GM23338 (cell line): ENCODE results near the gene MRAS. TPM values are rescaled to one million over a fixed set of nuclear protein-coding genes. Genes with fewer than 3 reads are reported as not detected.

Experiments
- ATAC-seq: fragments of 200-7000 bp; cut with Tn5 transposase; 3 replicates; pipeline ENCODE4 v1.9.1; 2020
- DNase-seq: peaks from one replicate; pipeline ENCODE4 v3.0.0-alpha.2; 2015; ENCODE audit warnings: low spot score
- H2AFZ ChIP-seq: fragments of 200-600 bp; sonication (generic); 2 replicates; pipeline ENCODE4 v1.8.0; 2016; ENCODE audit warnings: antibody characterized with exemption, mild to moderate bottlenecking, moderate library complexity
- H3F3A ChIP-seq: fragments of 200-600 bp; sonication (generic); replicated peaks from 2 replicates; pipeline ENCODE4 v1.8.0; 2017; ENCODE audit warnings: antibody characterized with exemption, mixed run types, low read depth
- H3K27ac ChIP-seq: fragments of 200-600 bp; sonication (generic); 2 replicates; pipeline ENCODE4 v1.6.1; 2016; ENCODE audit warnings: low read depth
- H3K27me3 ChIP-seq: fragments of 200-600 bp; sonication (generic); 2 replicates; pipeline ENCODE4 v1.8.0; 2016; ENCODE audit warnings: mild to moderate bottlenecking, mixed run types, moderate library complexity; ENCODE audit not compliant: insufficient read depth
- H3K36me3 ChIP-seq: fragments of 200-600 bp; sonication (generic); 2 replicates; pipeline ENCODE4 v1.8.0; 2016; ENCODE audit warnings: mild to moderate bottlenecking; ENCODE audit not compliant: insufficient read depth
- H3K4me1 ChIP-seq: fragments of 200-600 bp; sonication (generic); 2 replicates; pipeline ENCODE4 v1.8.0; 2016; ENCODE audit warnings: mild to moderate bottlenecking, moderate library complexity; ENCODE audit not compliant: insufficient read depth
- H3K4me2 ChIP-seq: fragments of 200-600 bp; sonication (generic); 2 replicates; pipeline ENCODE4 v1.7.1; 2017; ENCODE audit warnings: mixed run types
- H3K4me3 ChIP-seq: fragments of 200-600 bp; sonication (generic); 2 replicates; pipeline ENCODE4 v1.6.1; 2016; ENCODE audit warnings: mixed run types
- H3K79me2 ChIP-seq: fragments of 200-600 bp; sonication (generic); replicated peaks from 2 replicates; pipeline ENCODE4 v1.8.0; 2017; ENCODE audit warnings: mild to moderate bottlenecking; ENCODE audit not compliant: insufficient read depth
- H3K9me2 ChIP-seq: fragments of 200-600 bp; sonication (generic); 2 replicates; pipeline ENCODE4 v1.8.0; 2017; ENCODE audit not compliant: insufficient read depth
- H4K20me1 ChIP-seq: fragments of 200-600 bp; sonication (generic); replicated peaks from 2 replicates; pipeline ENCODE4 v1.8.0; 2017; ENCODE audit warnings: mild to moderate bottlenecking; ENCODE audit not compliant: insufficient read depth
- H3K27ac Mint-ChIP-seq: 2 replicates; pipeline ENCODE4 v1.8.0; 2020; ENCODE audit warnings: inconsistent platforms, mild to moderate bottlenecking, moderate library complexity, mixed read lengths
- H3K27me3 Mint-ChIP-seq: 3 replicates; pipeline ENCODE4 v1.8.0; 2022; ENCODE audit warnings: low read depth, mild to moderate bottlenecking, moderate library complexity, mixed read lengths, inconsistent platforms; ENCODE audit not compliant: insufficient read depth, poor library complexity
- H3K36me3 Mint-ChIP-seq: 3 replicates; pipeline ENCODE4 v1.8.0; 2021; ENCODE audit warnings: low read depth, mild to moderate bottlenecking, inconsistent platforms, moderate library complexity, mixed read lengths
- H3K4me1 Mint-ChIP-seq: 3 replicates; pipeline ENCODE4 v1.8.0; 2020; ENCODE audit warnings: mild to moderate bottlenecking, inconsistent platforms, mixed read lengths
- H3K4me3 Mint-ChIP-seq: 3 replicates; pipeline ENCODE4 v1.8.0; 2021; ENCODE audit warnings: moderate library complexity, mild to moderate bottlenecking, inconsistent platforms, mixed read lengths
- H3K9me3 Mint-ChIP-seq: 3 replicates; pipeline ENCODE4 v1.8.0; 2020; ENCODE audit warnings: moderate library complexity, mild to moderate bottlenecking, inconsistent platforms, mixed read lengths
- ETS1 ChIP-seq: IDR thresholded peaks from 2 replicates; pipeline ENCODE4 v1.6.1; 2016; ENCODE audit warnings: antibody characterized with exemption
- NANOG ChIP-seq: IDR thresholded peaks from 2 replicates; pipeline ENCODE4 v1.6.1; 2016; ENCODE audit warnings: antibody characterized with exemption, borderline replicate concordance
- ZNF331 ChIP-seq: fragments of 250-450 bp; sonication (Bioruptor Pico); IDR thresholded peaks from 2 replicates; pipeline ENCODE4 v1.5.0; 2020; ENCODE audit warnings: low read depth, mild to moderate bottlenecking, moderate library complexity
- ZNF462 ChIP-seq: fragments of 250-450 bp; sonication (Bioruptor Pico); IDR thresholded peaks from 2 replicates; pipeline ENCODE4 v1.5.0; 2020; ENCODE audit warnings: mild to moderate bottlenecking, moderate library complexity
- polyA plus RNA-seq: library from polyadenylated mRNA; unstranded; fragments of >200 nt; fragmentation: Nextera tagmentation; extraction: Ambion mirVana; gene quantifications from 2 replicates; pipeline ENCODE4 v1.2.1, GENCODE V29; 2016
- total RNA-seq: library from RNA; depleted of rRNA; stranded (reverse); fragments of >200 nt; shearing (Covaris generic); gene quantifications from 2 replicates; pipeline ENCODE4 v1.2.3, GENCODE V29; 2014

The MRAS gene
- total and polyA plus RNA-seq, 2 experiments from 2014 or later = 9.1 to 10.2 TPM

- no peak overlapping the region for H2AFZ ChIP-seq
Observed at GRCh38 chr3:138441256-138441655, 92.9 kb downstream of the MRAS start.

More at GRCh38 chr3:138441256-138441655, 92.9 kb downstream of the MRAS start:
- TF ChIP-seq ZNF331 (CRISPR knock-in tag) (no peak), ETS1 (no peak), ZNF462 (CRISPR knock-in tag) (no peak), NANOG (no peak)
- H3K4me2 ChIP-seq = no peak overlapping the region
- H3K36me3 Mint-ChIP-seq = peaks cover under 1% of the 10 kb centered on the region; the same call in 1 of the 3 replicates
- peaks cover 12% of the 10 kb centered on the region for H3K4me1 Mint-ChIP-seq
- H4K20me1 ChIP-seq = peaks cover 5% of the 10 kb centered on the region; the same call in 1 of the 2 replicates
- H3K9me3 Mint-ChIP-seq = no peaks in the 10 kb centered on the region; the same call in 2 of the 3 replicates
- H3K27ac ChIP-seq = no peak overlapping the region
- no peak for ATAC-seq
- H3K4me3 Mint-ChIP-seq = no peak overlapping the region
- H3K4me1 ChIP-seq = no peaks in the 10 kb centered on the region; the same call in 1 of the 2 replicates
- peaks cover 14% of the 10 kb centered on the region for H3K27me3 Mint-ChIP-seq
- no peaks in the 10 kb centered on the region for H3K36me3 ChIP-seq
- H3K9me2 ChIP-seq = no peaks in the 10 kb centered on the region
- no peak overlapping the region for H3K27ac Mint-ChIP-seq
- H3K4me3 ChIP-seq = no peak overlapping the region
- no peak for DNase-seq
- no peaks in the 10 kb centered on the region for H3F3A ChIP-seq
- peaks cover 8% of the 10 kb centered on the region for H3K27me3 ChIP-seq
- H3K79me2 ChIP-seq = no peaks in the 10 kb centered on the region
